OCI-LY1 (cell line): Measurements from ENCODE around the gene JUND.

Experiments used
- H2AFZ ChIP-seq: fragments of 200-600 bp; sonication (generic), shearing (Covaris generic); 2 replicates; pipeline ENCODE4 v1.6.0; 2014; ENCODE audit warnings: antibody characterized with exemption, mild to moderate bottlenecking, low read length
- H3F3A ChIP-seq: fragments of 200-600 bp; sonication (generic), shearing (Covaris generic); 2 replicates; pipeline ENCODE4 v1.6.0; 2014; ENCODE audit warnings: mild to moderate bottlenecking, antibody characterized with exemption, low read length, moderate library complexity; ENCODE audit not compliant: insufficient read depth
- H3K27ac ChIP-seq: fragments of 200-600 bp; sonication (generic); 2 replicates; pipeline ENCODE4 v1.5.1; 2014; ENCODE audit warnings: low read length, mixed run types, mild to moderate bottlenecking, low read depth; ENCODE audit not compliant: poor library complexity, severe bottlenecking
- H3K27me3 ChIP-seq: fragments of 200-600 bp; sonication (generic); 2 replicates; pipeline ENCODE4 v1.6.0; 2014; ENCODE audit warnings: antibody characterized with exemption, mild to moderate bottlenecking, low read length, moderate library complexity; ENCODE audit not compliant: insufficient read depth
- H3K36me3 ChIP-seq: fragments of 200-600 bp; sonication (generic); 2 replicates; pipeline ENCODE4 v1.6.1; 2014; ENCODE audit warnings: mild to moderate bottlenecking, antibody characterized with exemption, low read length, moderate library complexity, mixed read lengths; ENCODE audit not compliant: insufficient read depth
- H3K4me1 ChIP-seq: fragments of 200-600 bp; sonication (generic); 2 replicates; pipeline ENCODE4 v1.5.1; 2014; ENCODE audit warnings: mild to moderate bottlenecking, low read length, moderate library complexity; ENCODE audit not compliant: insufficient read depth, severe bottlenecking
- H3K4me2 ChIP-seq: fragments of 200-600 bp; sonication (generic), shearing (Covaris generic); 2 replicates; pipeline ENCODE4 v1.6.1; 2014; ENCODE audit warnings: low read length
- H3K4me3 ChIP-seq: fragments of 200-600 bp; sonication (generic); 2 replicates; pipeline ENCODE4 v1.5.1; 2014; ENCODE audit warnings: low read length, low read depth, mild to moderate bottlenecking, mixed read lengths; ENCODE audit not compliant: poor library complexity, severe bottlenecking
- H3K79me2 ChIP-seq: fragments of 200-600 bp; shearing (Covaris generic); 2 replicates; pipeline ENCODE4 v1.6.1; 2016; ENCODE audit warnings: mixed run types, low read length, mixed read lengths; ENCODE audit not compliant: insufficient read depth
- H3K9ac ChIP-seq: fragments of 200-600 bp; sonication (generic), shearing (Covaris generic); 2 replicates; pipeline ENCODE4 v1.6.1; 2014; ENCODE audit warnings: mild to moderate bottlenecking, low read length, mixed read lengths
- H3K9me2 ChIP-seq: fragments of 200-600 bp; sonication (generic), shearing (Covaris generic); 2 replicates; pipeline ENCODE4 v1.6.1; 2014; ENCODE audit warnings: low read depth, mild to moderate bottlenecking, low read length, mixed read lengths
- H3K9me3 ChIP-seq: fragments of 200-600 bp; shearing (Covaris generic); 2 replicates; pipeline ENCODE4 v1.6.1; 2014; ENCODE audit warnings: low read length, mixed read lengths
- H4K20me1 ChIP-seq: fragments of 200-600 bp; sonication (generic), shearing (Covaris generic); 2 replicates; pipeline ENCODE4 v1.6.0; 2016; ENCODE audit warnings: mild to moderate bottlenecking, low read length; ENCODE audit not compliant: insufficient read depth
- CTCF ChIP-seq: fragments of 200-600 bp; sonication (generic), shearing (Covaris generic); IDR thresholded peaks from 2 replicates; pipeline ENCODE4 v1.5.1; 2017; ENCODE audit warnings: mild to moderate bottlenecking, antibody characterized with exemption, low read length, moderate library complexity, mixed read lengths
- EZH2 ChIP-seq: fragments of 200-600 bp; sonication (generic), shearing (Covaris generic); IDR thresholded peaks from 2 replicates; pipeline ENCODE4 v1.8.0; 2017; ENCODE audit warnings: borderline replicate concordance, mixed run types, mild to moderate bottlenecking, antibody characterized with exemption, low read length, moderate library complexity, mixed read lengths

The JUND gene

GRCh38 chr19:18287836-18288772, 6.7 kb upstream of the JUND start:
- Histone ChIP-seq H2AFZ (no peak overlapping the region), H3K4me2 (no peak overlapping the region), H3K36me3 (no peaks in the 10 kb centered on the region), H3F3A (no peaks in the 10 kb centered on the region), H3K9me2 (no peaks in the 10 kb centered on the region), H3K27me3 (no peaks in the 10 kb centered on the region; the same call in 1 of the 2 replicates), H4K20me1 (no peaks in the 10 kb centered on the region), H3K4me1 (peaks cover 17% of the 10 kb centered on the region), H3K4me3 (no peak overlapping the region), H3K27ac (no peak overlapping the region), H3K9ac (no peak overlapping the region), H3K79me2 (no peaks in the 10 kb centered on the region), H3K9me3 (no peaks in the 10 kb centered on the region)
- TF ChIP-seq CTCF (no peak), EZH2 (no peak)

- Histone ChIP-seq H3K9me3 (no peaks in the 10 kb centered on the region), H3K9ac (no peak overlapping the region), H3K4me3 (no peak overlapping the region), H2AFZ (no peak overlapping the region), H3K79me2 (no peaks in the 10 kb centered on the region), H3K27me3 (no peaks in the 10 kb centered on the region; the same call in 1 of the 2 replicates), H3F3A (no peaks in the 10 kb centered on the region), H3K4me2 (no peak overlapping the region), H3K36me3 (no peaks in the 10 kb centered on the region), H4K20me1 (no peaks in the 10 kb centered on the region), H3K27ac (no peak overlapping the region), H3K4me1 (peaks cover 13% of the 10 kb centered on the region), H3K9me2 (no peaks in the 10 kb centered on the region)
- TF ChIP-seq EZH2 (no peak), CTCF (no peak)
These were observed 5.7 kb upstream of the JUND start for GRCh38 chr19:18286973-18287635.

DNA sequence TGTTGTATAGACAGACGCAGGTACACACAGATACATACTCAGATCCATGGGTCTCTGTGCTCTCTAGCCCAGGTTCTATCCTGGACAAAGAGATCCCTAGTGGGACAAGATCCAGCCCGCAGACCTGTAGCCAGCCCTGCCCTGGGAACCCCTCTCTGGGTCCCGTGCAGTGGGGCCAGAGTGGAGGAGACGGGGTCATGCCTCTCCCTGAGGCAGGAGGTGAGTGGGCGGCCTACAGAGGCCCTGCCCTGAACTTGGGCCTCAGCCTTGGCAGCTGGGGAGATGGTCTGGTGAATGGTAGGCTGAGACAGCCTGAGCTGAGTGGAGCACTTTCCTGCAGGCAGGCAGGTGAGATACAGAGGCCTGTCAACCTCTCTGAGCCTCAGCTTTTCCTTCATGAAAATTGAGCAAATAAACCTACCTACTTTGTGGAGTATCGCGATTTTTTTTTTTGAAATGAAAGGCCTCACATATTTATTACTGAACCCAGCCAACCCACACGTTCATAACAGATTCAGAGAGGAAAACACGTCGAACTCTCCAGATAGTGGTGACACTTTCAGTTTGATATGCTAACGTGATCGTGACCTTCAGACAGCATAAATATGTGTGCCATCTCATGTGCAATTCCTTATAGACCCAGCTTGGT, 3.4 kb upstream of the JUND start:
- no peaks in the 10 kb centered on the region for H4K20me1 ChIP-seq
- no peaks in the 10 kb centered on the region for H3K27me3 ChIP-seq
- no peaks in the 10 kb centered on the region for H3K9me3 ChIP-seq
- no peak overlapping the region for H3K4me2 ChIP-seq
- H3K79me2 ChIP-seq, result no peaks in the 10 kb centered on the region
- H3F3A ChIP-seq, result no peaks in the 10 kb centered on the region
- no peak overlapping the region for H3K4me3 ChIP-seq
- TF ChIP-seq CTCF (no peak), EZH2 (no peak)
- H3K4me1 ChIP-seq, result peaks cover 8% of the 10 kb centered on the region
- no peak overlapping the region for H3K9ac ChIP-seq
- H2AFZ ChIP-seq, result no peak overlapping the region
- H3K27ac ChIP-seq, result no peak overlapping the region
- H3K36me3 ChIP-seq, result no peaks in the 10 kb centered on the region
- no peaks in the 10 kb centered on the region for H3K9me2 ChIP-seq
